ENCODE data around the gene ARMC9. TPM values are rescaled to one million over a fixed set of nuclear protein-coding genes. Genes with fewer than 3 reads are reported as not detected.
"Not testable (repeated sequence)": the region's sequence is repeated elsewhere in the genome, so short reads cannot be mapped to it uniquely, and the experiment has no call there.

The ARMC9 gene
- polyA plus RNA-seq, 1 donor from 2014 or later, result 1.2 TPM

- peaks cover 2% of the 10 kb centered on the region for H3K27me3 Mint-ChIP-seq
- H3K4me1 Mint-ChIP-seq, result peaks cover 11 to 15% (median 15%) of the 10 kb centered on the region in 3 donors
- no peaks in the 10 kb centered on the region for H3K36me3 Mint-ChIP-seq
- H3K9me3 Mint-ChIP-seq, result no peaks in the 10 kb centered on the region
- H3K4me3 Mint-ChIP-seq, result no peak overlapping the region
- H3K27ac Mint-ChIP-seq, result no peak overlapping the region
Measured at GRCh38 chr2:231293163-231293562, 94.7 kb downstream of the ARMC9 start.

- Mint-ChIP-seq H3K36me3 (no peaks in the 10 kb centered on the region), H3K4me1 (peaks cover 12 to 17% (median 15%) of the 10 kb centered on the region in 3 donors), H3K27me3 (peaks cover 2% of the 10 kb centered on the region), H3K4me3 (peak overlapping the region in 2 of 4 donors; percentile 12 to 39), H3K9me3 (no peaks in the 10 kb centered on the region), H3K27ac (no peak overlapping the region)
Measured at GRCh38 chr2:231294116-231294515, 95.7 kb downstream of the ARMC9 start.

GRCh38 chr2:231294571-231295362 is 96.3 kb downstream of the ARMC9 start:
- peak overlapping the region in 1 of 4 donors; percentile 51 for H3K4me3 Mint-ChIP-seq
- no peaks in the 10 kb centered on the region for H3K9me3 Mint-ChIP-seq
- H3K36me3 Mint-ChIP-seq, result no peaks in the 10 kb centered on the region
- H3K27me3 Mint-ChIP-seq, result peaks cover 2% of the 10 kb centered on the region
- H3K4me1 Mint-ChIP-seq, result peaks cover 19 to 23% (median 19%) of the 10 kb centered on the region in 3 donors
- peak overlapping the region in 1 of 3 donors; percentile 73 for H3K27ac Mint-ChIP-seq

- Mint-ChIP-seq H3K27me3 (peaks cover 2% of the 10 kb centered on the region), H3K4me3 (peak overlapping the region in 1 of 4 donors; percentile 6), H3K27ac (no peak overlapping the region), H3K36me3 (no peaks in the 10 kb centered on the region), H3K9me3 (no peaks in the 10 kb centered on the region), H3K4me1 (peaks cover 24 to 27% (median 24%) of the 10 kb centered on the region in 3 donors)
Measured at GRCh38 chr2:231295363-231295655, 96.9 kb downstream of the ARMC9 start.

GRCh38 chr2:231296401-231296974 is 98.1 kb downstream of the ARMC9 start:
- peaks cover 30 to 34% (median 30%) of the 10 kb centered on the region in 3 donors for H3K4me1 Mint-ChIP-seq
- peaks cover 2% of the 10 kb centered on the region for H3K27me3 Mint-ChIP-seq
- H3K4me3 Mint-ChIP-seq, result no peak overlapping the region
- H3K9me3 Mint-ChIP-seq, result no peaks in the 10 kb centered on the region
- H3K36me3 Mint-ChIP-seq, result no peaks in the 10 kb centered on the region
- no peak overlapping the region for H3K27ac Mint-ChIP-seq

GRCh38 chr2:231297108-231297908 is 98.9 kb downstream of the ARMC9 start:
- Mint-ChIP-seq H3K36me3 (no peaks in the 10 kb centered on the region), H3K27ac (peak overlapping the region in 1 of 3 donors; percentile 36), H3K4me3 (peak overlapping the region in 3 of 4 donors; percentile 28 to 65 (median 44)), H3K9me3 (no peaks in the 10 kb centered on the region), H3K27me3 (peaks cover 2% of the 10 kb centered on the region), H3K4me1 (peaks cover 30 to 34% (median 30%) of the 10 kb centered on the region in 3 donors)

- Mint-ChIP-seq H3K27ac (no peak overlapping the region), H3K4me1 (peaks cover 30 to 34% (median 31%) of the 10 kb centered on the region in 3 donors), H3K36me3 (no peaks in the 10 kb centered on the region), H3K27me3 (peaks cover 2% of the 10 kb centered on the region), H3K9me3 (no peaks in the 10 kb centered on the region), H3K4me3 (no peak overlapping the region)
Measured at GRCh38 chr2:231298091-231298490, 99.7 kb downstream of the ARMC9 start.

GRCh38 chr2:231299267-231299666 is 100.8 kb downstream of the ARMC9 start:
- peaks cover 30 to 34% (median 32%) of the 10 kb centered on the region in 3 donors for H3K4me1 Mint-ChIP-seq
- H3K36me3 Mint-ChIP-seq, result no peaks in the 10 kb centered on the region
- H3K27ac Mint-ChIP-seq, result peak overlapping the region in 2 of 3 donors; percentile 3 to 64
- H3K4me3 Mint-ChIP-seq, result peak overlapping the region in 3 of 4 donors; percentile 0 to 19 (median 1)
- H3K27me3 Mint-ChIP-seq, result peaks cover 2% of the 10 kb centered on the region
- H3K9me3 Mint-ChIP-seq, result no peaks in the 10 kb centered on the region

- H3K36me3 Mint-ChIP-seq, result no peaks in the 10 kb centered on the region
- no peaks in the 10 kb centered on the region for H3K9me3 Mint-ChIP-seq
- H3K4me3 Mint-ChIP-seq, result peak overlapping the region in 3 of 4 donors; percentile 8 to 82 (median 58)
- peak overlapping the region in 2 of 3 donors; percentile 40 to 64 for H3K27ac Mint-ChIP-seq
- peaks cover 2% of the 10 kb centered on the region for H3K27me3 Mint-ChIP-seq
- peaks cover 25 to 29% (median 27%) of the 10 kb centered on the region in 3 donors for H3K4me1 Mint-ChIP-seq
Measured at GRCh38 chr2:231300020-231300721, 101.7 kb downstream of the ARMC9 start.

- Mint-ChIP-seq H3K36me3 (no peaks in the 10 kb centered on the region), H3K27ac (peak overlapping the region in 1 of 3 donors; percentile 40), H3K27me3 (peaks cover 2% of the 10 kb centered on the region), H3K4me1 (peaks cover 25 to 27% (median 26%) of the 10 kb centered on the region in 3 donors), H3K9me3 (no peaks in the 10 kb centered on the region), H3K4me3 (peak overlapping the region in 3 of 4 donors; percentile 8 to 82 (median 58))
Measured at GRCh38 chr2:231300722-231301076, 102.3 kb downstream of the ARMC9 start.

- H3K36me3 Mint-ChIP-seq, result not testable (repeated sequence)
- H3K4me1 Mint-ChIP-seq, result peaks cover 16 to 23% (median 17%) of the 10 kb centered on the region in 3 donors
Measured at GRCh38 chr2:231304259-231304658, 105.8 kb downstream of the ARMC9 start.

GRCh38 chr2:231305221-231305620 is 106.8 kb downstream of the ARMC9 start:
- Mint-ChIP-seq H3K9me3 (no peaks in the 10 kb centered on the region), H3K36me3 (no peaks in the 10 kb centered on the region), H3K27ac (no peak overlapping the region), H3K27me3 (no peaks in the 10 kb centered on the region), H3K4me1 (peaks cover 7 to 15% (median 9%) of the 10 kb centered on the region in 3 donors), H3K4me3 (no peak overlapping the region)

More at GRCh38 chr2:231304259-231304658, 105.8 kb downstream of the ARMC9 start:
- not testable (repeated sequence) for H3K27me3 Mint-ChIP-seq, H3K27ac Mint-ChIP-seq, H3K9me3 Mint-ChIP-seq, H3K4me3 Mint-ChIP-seq

GRCh38 chr2:231306791-231307393 is 108.5 kb downstream of the ARMC9 start:
- Mint-ChIP-seq H3K9me3 (no peaks in the 10 kb centered on the region), H3K27me3 (no peaks in the 10 kb centered on the region), H3K4me3 (no peak overlapping the region), H3K36me3 (no peaks in the 10 kb centered on the region), H3K27ac (no peak overlapping the region), H3K4me1 (peaks cover 8 to 15% (median 14%) of the 10 kb centered on the region in 3 donors)

- no peaks in the 10 kb centered on the region for H3K9me3 Mint-ChIP-seq
- H3K4me3 Mint-ChIP-seq, result no peak overlapping the region
- no peaks in the 10 kb centered on the region for H3K27me3 Mint-ChIP-seq
- H3K36me3 Mint-ChIP-seq, result no peaks in the 10 kb centered on the region
- H3K4me1 Mint-ChIP-seq, result peaks cover 11 to 26% (median 15%) of the 10 kb centered on the region in 3 donors
- H3K27ac Mint-ChIP-seq, result no peak overlapping the region
Measured at GRCh38 chr2:231308219-231308618, 109.8 kb downstream of the ARMC9 start.
